ENCODE measurements around the gene TTR. TPM values are rescaled to one million over a fixed set of nuclear protein-coding genes. Genes with fewer than 3 reads are reported as not detected.

The TTR gene
- not detected for polyA plus RNA-seq

DNA sequence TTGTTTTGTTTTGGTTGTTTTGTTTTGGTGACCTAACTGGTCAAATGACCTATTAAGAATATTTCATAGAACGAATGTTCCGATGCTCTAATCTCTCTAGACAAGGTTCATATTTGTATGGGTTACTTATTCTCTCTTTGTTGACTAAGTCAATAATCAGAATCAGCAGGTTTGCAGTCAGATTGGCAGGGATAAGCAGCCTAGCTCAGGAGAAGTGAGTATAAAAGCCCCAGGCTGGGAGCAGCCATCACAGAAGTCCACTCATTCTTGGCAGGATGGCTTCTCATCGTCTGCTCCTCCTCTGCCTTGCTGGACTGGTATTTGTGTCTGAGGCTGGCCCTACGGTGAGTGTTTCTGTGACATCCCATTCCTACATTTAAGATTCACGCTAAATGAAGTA lies at the start of gene TTR:
TSS of gene TTR (plus strand) at position 250 of the 400 bp plus-strand sequence. CDS start at position 276, 26 bp downstream.
- no peak within 1 kb of the TSS for H3K27ac Mint-ChIP-seq
- no peaks in the 10 kb centered on the region for H3K4me1 Mint-ChIP-seq
- no peak within 1 kb of the TSS for H3K4me3 Mint-ChIP-seq
- no peaks in the 10 kb centered on the region for H3K36me3 Mint-ChIP-seq
- H3K9me3 Mint-ChIP-seq = no peaks in the 10 kb centered on the region
- no peaks in the 10 kb centered on the region for H3K27me3 Mint-ChIP-seq

DNA sequence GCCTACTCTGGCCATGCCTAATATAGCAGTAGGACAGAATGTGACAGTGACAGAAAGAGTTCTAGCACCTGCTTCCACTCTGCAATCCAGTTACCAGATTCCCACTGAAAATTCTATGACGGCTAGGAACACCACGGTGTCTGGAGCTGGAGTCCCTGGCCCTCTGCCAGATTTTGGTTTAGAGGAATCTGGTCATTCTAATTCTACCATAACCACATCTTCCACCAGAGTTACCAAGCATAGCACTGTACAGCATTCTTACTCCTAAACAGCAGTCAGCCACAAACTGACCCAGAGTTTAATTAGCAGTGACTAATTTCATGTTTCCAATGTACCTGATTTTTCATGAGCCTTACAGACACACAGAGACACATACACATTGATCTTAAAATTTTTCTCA lies 45.2 kb upstream of the TTR start:
- H3K9me3 Mint-ChIP-seq = no peaks in the 10 kb centered on the region
- peak overlapping the region in 1 of 3 donors; percentile 40 for H3K27ac Mint-ChIP-seq
- H3K4me3 Mint-ChIP-seq = no peak overlapping the region
- no peaks in the 10 kb centered on the region for H3K27me3 Mint-ChIP-seq
- H3K4me1 Mint-ChIP-seq = no peaks in the 10 kb centered on the region
- no peaks in the 10 kb centered on the region for H3K36me3 Mint-ChIP-seq

DNA sequence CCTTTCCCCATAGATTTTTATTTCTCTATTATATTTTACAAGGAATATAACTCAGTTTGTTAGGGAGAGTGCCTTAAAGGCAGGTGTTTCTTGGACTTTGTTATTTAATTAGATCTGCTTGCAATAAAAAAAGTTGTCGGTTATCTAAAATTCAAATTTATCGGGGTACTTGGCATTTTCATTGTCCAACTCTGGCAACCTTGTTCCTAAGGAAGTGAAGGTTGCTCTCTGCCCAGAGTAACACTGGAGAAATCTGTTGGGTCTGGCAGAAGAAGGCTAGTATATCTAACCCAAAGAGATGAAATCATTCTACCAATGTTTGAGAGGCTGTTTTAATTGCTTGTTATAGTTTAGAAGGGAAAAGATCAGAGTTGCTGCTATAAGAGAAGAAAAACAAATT lies 42.8 kb upstream of the TTR start:
- Mint-ChIP-seq H3K27ac (no peak overlapping the region), H3K4me1 (no peaks in the 10 kb centered on the region), H3K36me3 (no peaks in the 10 kb centered on the region), H3K9me3 (no peaks in the 10 kb centered on the region), H3K4me3 (no peak overlapping the region), H3K27me3 (no peaks in the 10 kb centered on the region)

DNA sequence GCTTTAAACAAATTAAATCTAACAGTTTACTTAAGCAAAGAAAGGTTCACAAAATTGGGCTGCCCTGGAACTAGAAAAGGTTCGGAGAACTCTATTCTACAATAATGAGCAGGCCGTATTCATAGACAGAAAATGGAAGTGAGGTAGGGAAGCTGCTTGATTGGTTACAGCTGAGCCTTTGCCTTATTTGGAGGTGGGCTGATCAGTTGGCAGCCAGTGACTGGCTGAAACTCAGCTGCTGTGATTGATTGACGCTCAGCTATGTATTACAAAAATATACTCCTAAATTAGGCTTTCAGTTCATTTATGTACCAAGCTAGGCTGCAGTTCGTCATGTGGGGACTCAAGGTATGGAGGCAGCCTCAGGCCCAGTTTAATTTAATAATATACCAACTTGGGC lies 42.3 kb upstream of the TTR start:
- H3K27me3 Mint-ChIP-seq = peaks cover 3% of the 10 kb centered on the region
- H3K4me3 Mint-ChIP-seq = no peak overlapping the region
- H3K9me3 Mint-ChIP-seq = no peaks in the 10 kb centered on the region
- no peaks in the 10 kb centered on the region for H3K4me1 Mint-ChIP-seq
- H3K36me3 Mint-ChIP-seq = no peaks in the 10 kb centered on the region
- H3K27ac Mint-ChIP-seq = no peak overlapping the region

DNA sequence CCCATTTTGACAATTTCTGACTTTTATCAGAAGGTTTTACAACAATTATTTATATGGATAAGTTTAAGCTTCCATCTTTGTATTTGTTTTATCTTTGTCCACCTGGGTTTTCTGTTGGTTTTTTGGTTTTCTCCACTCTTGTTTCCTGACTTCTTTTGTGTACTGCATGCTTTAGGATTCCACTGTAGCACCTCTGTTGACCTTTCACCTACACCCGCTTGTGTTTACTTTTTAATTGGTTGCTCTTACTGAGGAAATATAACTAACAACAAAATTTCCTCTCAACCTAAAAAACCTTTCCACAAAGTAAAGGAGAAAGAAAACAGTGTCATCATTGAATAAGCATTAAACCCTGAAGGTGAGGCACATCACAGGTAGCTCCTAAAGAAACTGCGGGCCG lies 39.8 kb upstream of the TTR start:
- H3K27me3 Mint-ChIP-seq = peaks cover 8% of the 10 kb centered on the region
- H3K9me3 Mint-ChIP-seq = no peaks in the 10 kb centered on the region
- peaks cover 0 to 3% (median 0%) of the 10 kb centered on the region in 3 donors for H3K4me1 Mint-ChIP-seq
- no peak overlapping the region for H3K4me3 Mint-ChIP-seq
- H3K36me3 Mint-ChIP-seq = no peaks in the 10 kb centered on the region
- no peak overlapping the region for H3K27ac Mint-ChIP-seq

DNA sequence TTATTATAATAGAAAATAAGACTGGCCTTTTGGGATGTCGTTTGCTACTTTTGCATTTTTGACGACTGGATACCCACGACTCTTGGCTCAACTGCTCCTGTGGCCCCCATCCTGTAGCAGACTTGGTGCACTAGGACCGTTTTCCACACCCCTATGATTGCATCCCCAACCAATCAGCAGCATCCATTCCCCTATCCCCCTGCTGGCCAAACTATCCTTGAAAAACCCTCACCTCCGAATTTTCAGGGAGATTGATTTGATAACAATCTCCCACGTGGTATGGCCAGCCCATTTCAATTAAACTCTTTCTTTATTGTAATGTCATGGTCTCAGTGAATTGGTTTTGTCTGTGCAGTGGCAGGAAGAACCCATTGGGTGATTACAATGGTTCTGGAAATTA lies 37.9 kb upstream of the TTR start:
- H3K4me1 Mint-ChIP-seq = peaks cover 0 to 3% (median 0%) of the 10 kb centered on the region in 3 donors
- H3K36me3 Mint-ChIP-seq = no peaks in the 10 kb centered on the region
- H3K4me3 Mint-ChIP-seq = no peak overlapping the region
- no peak overlapping the region for H3K27ac Mint-ChIP-seq
- H3K27me3 Mint-ChIP-seq = peaks cover 14% of the 10 kb centered on the region
- H3K9me3 Mint-ChIP-seq = no peaks in the 10 kb centered on the region

DNA sequence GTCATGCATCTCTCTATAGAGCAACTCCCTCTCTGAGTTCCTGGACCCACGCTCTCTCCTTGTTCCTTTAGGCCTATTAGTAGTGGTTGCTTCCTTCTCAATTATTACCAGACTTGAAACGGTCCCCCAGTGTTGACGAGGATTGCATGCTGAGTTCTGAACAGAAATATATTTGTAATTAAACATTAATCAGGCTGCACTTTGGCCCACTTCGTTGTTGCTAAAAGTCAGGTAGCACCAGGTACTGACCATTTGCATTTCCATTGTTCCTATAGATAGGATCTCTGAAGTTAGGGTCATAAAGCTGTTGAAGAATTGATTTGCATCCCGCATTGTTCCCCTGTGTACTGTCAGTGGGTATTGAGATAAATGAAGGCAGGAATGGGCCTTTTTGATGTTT lies 36.9 kb upstream of the TTR start:
- Mint-ChIP-seq H3K27me3 (peaks cover 14% of the 10 kb centered on the region), H3K27ac (no peak overlapping the region), H3K4me3 (no peak overlapping the region)

DNA sequence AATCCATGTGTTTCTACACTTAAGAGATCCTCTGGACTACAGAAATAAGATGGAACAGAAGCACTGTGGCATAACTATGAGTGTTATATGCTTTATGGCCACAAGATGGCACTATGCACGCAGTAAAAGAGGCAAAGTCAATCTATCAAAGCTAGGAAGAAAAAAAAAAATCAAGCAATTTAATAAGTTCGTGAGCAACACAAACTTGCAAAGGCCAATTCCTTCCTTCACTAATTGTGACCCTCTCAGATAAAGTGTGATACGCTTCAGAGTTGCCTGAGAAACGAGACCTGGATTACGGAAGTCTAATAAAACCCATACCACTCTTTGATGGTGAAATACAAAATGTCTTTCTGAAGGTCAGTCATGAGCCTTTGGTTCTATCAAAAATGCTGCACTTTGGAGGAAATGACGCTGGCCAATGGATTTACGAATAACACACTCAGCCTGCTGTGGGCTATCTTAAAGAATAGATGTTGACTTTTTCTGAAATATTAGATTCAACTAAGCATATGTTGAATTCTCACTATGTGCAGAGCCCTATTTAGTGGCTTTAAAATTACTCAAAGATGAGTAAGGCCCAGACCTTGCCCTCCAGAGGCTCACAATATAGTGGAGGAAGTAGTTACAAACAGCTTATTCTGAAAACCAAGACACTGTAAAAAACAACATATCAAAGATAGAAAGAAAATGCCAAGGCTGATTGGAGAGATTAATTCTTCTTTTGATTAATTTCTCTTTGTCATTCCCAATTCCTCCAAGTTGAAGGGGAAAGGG lies 35.5 kb upstream of the TTR start:
- Mint-ChIP-seq H3K9me3 (no peaks in the 10 kb centered on the region), H3K4me1 (peaks cover 0 to 3% (median 0%) of the 10 kb centered on the region in 3 donors), H3K4me3 (no peak overlapping the region), H3K27me3 (peaks cover 14% of the 10 kb centered on the region), H3K27ac (no peak overlapping the region), H3K36me3 (no peaks in the 10 kb centered on the region)

More for the DNA sequence above, 36.9 kb upstream of the TTR start:
- Mint-ChIP-seq H3K9me3 (no peaks in the 10 kb centered on the region), H3K36me3 (no peaks in the 10 kb centered on the region), H3K4me1 (peaks cover 0 to 3% (median 0%) of the 10 kb centered on the region in 3 donors)

DNA sequence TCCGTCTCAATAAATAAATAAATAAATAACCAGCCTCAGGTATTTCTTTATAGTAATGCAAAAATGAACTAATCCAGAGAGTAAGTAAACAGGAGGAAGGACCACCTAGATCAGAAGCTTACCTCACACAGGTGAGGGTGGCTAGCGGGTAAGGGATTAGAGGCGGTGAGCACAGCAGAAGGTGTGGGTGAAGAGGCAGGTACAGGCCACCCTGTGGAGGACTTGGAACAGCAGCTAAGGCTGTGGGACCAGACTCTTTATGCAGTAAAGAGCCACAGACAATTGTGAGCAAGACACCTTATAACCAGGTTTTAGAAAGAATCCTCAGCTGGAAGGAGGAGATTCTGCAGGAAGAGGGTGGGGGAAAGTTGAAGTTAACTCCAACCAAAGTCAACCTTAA lies 34.2 kb upstream of the TTR start:
- no peaks in the 10 kb centered on the region for H3K9me3 Mint-ChIP-seq
- H3K4me3 Mint-ChIP-seq = no peak overlapping the region
- peaks cover 14% of the 10 kb centered on the region for H3K27me3 Mint-ChIP-seq
- H3K27ac Mint-ChIP-seq = no peak overlapping the region
- no peaks in the 10 kb centered on the region for H3K36me3 Mint-ChIP-seq
- H3K4me1 Mint-ChIP-seq = peaks cover 0 to 3% (median 0%) of the 10 kb centered on the region in 3 donors

DNA sequence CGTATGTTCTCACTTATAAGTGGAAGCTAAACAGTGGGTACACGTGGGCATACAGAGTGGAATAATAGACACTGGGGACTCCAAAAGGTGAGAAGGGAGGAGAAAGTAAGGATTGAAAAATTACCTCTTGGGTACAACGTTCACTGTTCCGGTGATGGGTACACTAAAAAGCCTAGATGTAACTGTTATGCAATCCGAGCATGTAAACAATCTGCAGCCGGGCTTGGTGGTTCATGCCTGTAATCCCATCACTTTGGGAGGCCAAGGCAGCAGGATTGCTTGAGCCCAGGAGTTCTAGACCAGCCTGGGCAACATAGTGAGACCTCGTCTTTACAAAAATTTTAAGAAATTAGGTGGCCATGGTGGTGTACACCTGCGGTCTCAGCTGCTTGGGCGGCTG lies 33.1 kb upstream of the TTR start:
- Mint-ChIP-seq H3K36me3 (no peaks in the 10 kb centered on the region), H3K4me1 (peaks cover 0 to 3% (median 0%) of the 10 kb centered on the region in 3 donors)

DNA sequence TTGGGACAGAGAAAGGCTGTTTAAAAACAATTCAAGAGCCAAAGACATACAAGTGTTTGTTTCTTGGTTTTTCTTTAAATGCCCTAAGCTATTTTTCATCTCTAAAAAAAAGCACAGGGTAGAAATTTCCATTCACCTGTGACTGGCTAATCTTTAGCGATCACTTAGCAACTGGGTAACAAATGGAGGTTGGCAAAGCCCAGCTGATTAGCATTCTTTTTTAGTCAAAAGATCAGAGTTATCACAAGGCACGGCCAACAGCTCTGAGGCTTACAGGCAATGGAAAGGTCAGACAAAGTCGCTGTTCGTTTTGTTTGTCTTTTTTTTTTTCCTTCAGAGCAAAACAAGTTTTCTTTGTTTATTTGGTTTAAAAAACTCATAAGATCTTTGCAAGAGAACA lies 29.0 kb upstream of the TTR start:
- Mint-ChIP-seq H3K9me3 (no peaks in the 10 kb centered on the region), H3K27ac (no peak overlapping the region), H3K27me3 (peaks cover 3% of the 10 kb centered on the region), H3K4me3 (no peak overlapping the region), H3K36me3 (no peaks in the 10 kb centered on the region), H3K4me1 (no peaks in the 10 kb centered on the region)

More for the DNA sequence above, 33.1 kb upstream of the TTR start:
- Mint-ChIP-seq H3K27me3 (peaks cover 14% of the 10 kb centered on the region), H3K9me3 (no peaks in the 10 kb centered on the region), H3K27ac (no peak overlapping the region), H3K4me3 (no peak overlapping the region)

DNA sequence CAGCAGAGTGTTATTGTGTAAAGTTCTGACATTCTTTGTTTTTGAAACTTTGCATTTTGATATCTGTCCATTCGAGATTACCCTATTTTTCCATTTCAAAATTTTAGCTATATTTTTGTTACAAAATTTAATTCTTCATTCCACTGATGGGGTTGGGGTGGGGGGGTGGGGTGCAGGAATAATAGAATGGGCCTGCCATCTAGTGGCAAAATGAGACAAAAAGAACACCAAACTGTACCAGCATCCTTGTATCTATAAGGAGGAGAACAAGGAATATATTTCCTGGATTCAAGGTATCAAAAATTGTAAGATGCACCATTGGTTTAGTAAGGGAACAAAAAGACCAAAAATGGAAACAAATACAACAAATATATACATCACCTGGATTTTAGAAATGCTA lies 27.9 kb upstream of the TTR start:
- no peak overlapping the region for H3K27ac Mint-ChIP-seq
- peaks cover 3% of the 10 kb centered on the region for H3K27me3 Mint-ChIP-seq
- H3K9me3 Mint-ChIP-seq = no peaks in the 10 kb centered on the region
- H3K4me1 Mint-ChIP-seq = no peaks in the 10 kb centered on the region
- H3K4me3 Mint-ChIP-seq = no peak overlapping the region
- no peaks in the 10 kb centered on the region for H3K36me3 Mint-ChIP-seq

DNA sequence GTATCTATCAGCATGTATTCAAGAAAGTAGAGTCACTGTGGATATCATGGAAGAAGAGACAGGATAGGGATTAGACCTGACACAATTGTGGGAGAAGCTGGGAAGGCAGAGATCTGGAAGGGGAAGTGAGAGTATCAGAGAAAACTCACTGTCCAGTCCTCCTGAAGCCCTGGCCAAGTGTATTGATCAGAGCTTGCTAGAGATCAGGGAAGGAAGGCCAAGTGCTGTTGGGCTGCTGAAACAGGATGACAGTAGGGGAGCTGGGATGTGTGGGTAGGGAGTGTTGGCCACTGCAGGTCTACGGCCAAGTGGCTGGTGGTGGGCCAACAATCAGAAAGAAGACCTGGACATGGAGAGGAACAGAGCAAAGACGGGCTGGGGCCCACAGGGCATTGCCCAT lies 26.3 kb upstream of the TTR start:
- no peaks in the 10 kb centered on the region for H3K36me3 Mint-ChIP-seq

DNA sequence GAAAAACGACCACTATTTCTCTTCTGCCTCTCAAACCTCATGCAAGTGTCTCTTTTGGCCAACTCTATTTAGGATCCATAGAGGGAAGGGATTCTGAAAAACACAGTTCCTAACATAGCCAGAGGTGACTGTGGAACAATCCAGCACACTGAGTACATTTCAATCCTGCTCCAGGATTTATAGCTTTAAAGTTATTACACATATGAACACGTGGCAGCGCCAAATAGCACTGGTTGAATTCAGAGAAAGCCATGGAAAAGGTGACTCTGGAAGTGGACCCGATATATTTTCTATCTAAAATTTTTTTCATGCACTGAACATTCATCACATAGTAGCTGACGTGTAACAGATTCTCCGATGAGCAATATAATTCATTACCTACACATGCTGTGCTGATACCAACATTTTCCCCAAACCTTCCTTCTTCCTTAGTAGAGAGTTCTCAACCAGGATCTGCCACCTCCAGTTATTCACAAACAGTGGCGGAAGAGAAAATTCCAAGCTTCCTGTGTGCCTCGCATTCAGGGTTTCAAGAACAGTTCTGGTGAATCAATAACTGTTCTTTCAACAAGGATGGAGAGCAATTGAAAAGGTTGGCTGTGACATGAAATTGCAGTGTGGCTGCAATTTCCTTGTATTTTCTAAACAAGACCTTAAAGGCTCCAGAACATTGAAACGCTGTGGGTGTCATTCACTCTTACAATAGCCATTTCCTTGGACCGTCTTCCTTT lies 25.7 kb upstream of the TTR start:
- Mint-ChIP-seq H3K4me1 (no peaks in the 10 kb centered on the region), H3K36me3 (no peaks in the 10 kb centered on the region), H3K27ac (no peak overlapping the region), H3K4me3 (no peak overlapping the region), H3K9me3 (no peaks in the 10 kb centered on the region), H3K27me3 (peaks cover 3% of the 10 kb centered on the region)

More for the DNA sequence above, 26.3 kb upstream of the TTR start:
- Mint-ChIP-seq H3K27me3 (peaks cover 3% of the 10 kb centered on the region), H3K4me1 (no peaks in the 10 kb centered on the region), H3K9me3 (no peaks in the 10 kb centered on the region), H3K27ac (no peak overlapping the region), H3K4me3 (no peak overlapping the region)

DNA sequence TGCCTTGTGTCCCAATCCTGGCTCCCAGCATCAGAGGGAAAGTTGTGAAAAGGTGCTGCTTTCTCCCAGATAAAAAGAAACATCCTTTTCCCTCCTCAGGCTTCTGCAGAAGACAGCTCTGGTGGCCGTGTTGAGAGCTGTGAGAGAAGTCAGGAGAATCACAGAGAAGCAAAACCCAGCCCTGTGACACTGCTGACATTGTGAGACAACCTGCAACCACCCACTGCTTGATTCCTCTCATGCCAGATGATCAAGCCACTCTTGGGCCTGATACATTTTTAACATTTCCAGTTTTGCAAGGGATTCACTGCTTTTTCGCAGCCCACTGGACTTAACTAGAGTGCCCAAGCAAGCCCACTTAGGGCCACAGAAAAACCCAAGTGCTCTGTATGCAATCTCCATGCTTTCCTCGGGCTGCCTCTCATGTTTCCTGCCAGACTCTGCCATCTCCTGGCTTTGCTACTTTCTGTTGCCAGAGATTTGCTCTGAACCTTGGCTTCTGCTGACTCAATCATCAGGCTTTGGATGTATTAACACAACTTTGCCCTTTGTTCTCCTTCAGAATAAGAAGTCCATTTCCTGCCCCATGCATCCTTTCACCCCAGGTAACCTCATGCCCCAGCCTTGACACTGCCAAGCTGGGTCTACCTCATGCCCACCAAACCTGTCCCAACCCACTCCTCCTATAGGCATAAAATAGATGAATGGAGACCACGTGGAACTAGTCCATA lies 24.9 kb upstream of the TTR start:
- Mint-ChIP-seq H3K9me3 (no peaks in the 10 kb centered on the region), H3K36me3 (no peaks in the 10 kb centered on the region), H3K27ac (no peak overlapping the region), H3K27me3 (peaks cover 3% of the 10 kb centered on the region), H3K4me1 (no peaks in the 10 kb centered on the region), H3K4me3 (no peak overlapping the region)
